ENCODE results near the gene ARHGAP15. TPM values are rescaled to one million over a fixed set of nuclear protein-coding genes. Genes with fewer than 3 reads are reported as not detected.

ARHGAP15 gene
- total RNA-seq, 1 donor from 2014 or later: not detected

- no peak for TF ChIP-seq CTCF (IDR thresholded peaks at IDR 0.05; ENCODE audit: insufficient read depth, low read length, poor library complexity, severe bottlenecking)
- Histone ChIP-seq H3K4me3 (ENCODE audit: low read depth, low read length) (no peak overlapping the region), H3K36me3 (ENCODE audit: control insufficient read depth, insufficient read depth, low read length) (no peaks in the 10 kb centered on the region), H3K27me3 (ENCODE audit: control insufficient read depth, insufficient read depth, low read length) (no peaks in the 10 kb centered on the region)
- no peak for DNase-seq (ENCODE audit: low read depth)
Observed at GRCh38 chr2:143158098-143158497, 28.9 kb downstream of the ARHGAP15 start.

GRCh38 chr2:143158551-143159485, 29.6 kb downstream of the ARHGAP15 start:
- Histone ChIP-seq H3K4me3 (ENCODE audit: low read depth, low read length) (no peak overlapping the region), H3K36me3 (ENCODE audit: control insufficient read depth, insufficient read depth, low read length) (no peaks in the 10 kb centered on the region), H3K27me3 (ENCODE audit: control insufficient read depth, insufficient read depth, low read length) (no peaks in the 10 kb centered on the region)
- DNase-seq (ENCODE audit: low read depth): no peak
- no peak for TF ChIP-seq CTCF (IDR thresholded peaks at IDR 0.05; ENCODE audit: insufficient read depth, low read length, poor library complexity, severe bottlenecking)

- H3K27me3 ChIP-seq (ENCODE audit: control insufficient read depth, insufficient read depth, low read length): no peaks in the 10 kb centered on the region
- H3K36me3 ChIP-seq (ENCODE audit: control insufficient read depth, insufficient read depth, low read length): no peaks in the 10 kb centered on the region
- no peak for DNase-seq (ENCODE audit: low read depth)
- TF ChIP-seq CTCF (IDR thresholded peaks at IDR 0.05; ENCODE audit: insufficient read depth, low read length, poor library complexity, severe bottlenecking): no peak
- H3K4me3 ChIP-seq (ENCODE audit: low read depth, low read length): no peak overlapping the region
Observed at GRCh38 chr2:143159486-143159840, 30.2 kb downstream of the ARHGAP15 start.

GRCh38 chr2:143160732-143161707, 31.8 kb downstream of the ARHGAP15 start:
- no peak overlapping the region for H3K4me3 ChIP-seq (ENCODE audit: low read depth, low read length)
- no peak for TF ChIP-seq CTCF (IDR thresholded peaks at IDR 0.05; ENCODE audit: insufficient read depth, low read length, poor library complexity, severe bottlenecking)
- no peak for DNase-seq (ENCODE audit: low read depth)
- H3K27me3 ChIP-seq (ENCODE audit: control insufficient read depth, insufficient read depth, low read length): no peaks in the 10 kb centered on the region
- no peaks in the 10 kb centered on the region for H3K36me3 ChIP-seq (ENCODE audit: control insufficient read depth, insufficient read depth, low read length)

GRCh38 chr2:143162123-143162837, 33.1 kb downstream of the ARHGAP15 start:
- no peaks in the 10 kb centered on the region for H3K27me3 ChIP-seq (ENCODE audit: control insufficient read depth, insufficient read depth, low read length)
- peak; percentile 80 for TF ChIP-seq CTCF (IDR thresholded peaks at IDR 0.05; ENCODE audit: insufficient read depth, low read length, poor library complexity, severe bottlenecking)
- peak; percentile 21 for DNase-seq (ENCODE audit: low read depth)
- no peak overlapping the region for H3K4me3 ChIP-seq (ENCODE audit: low read depth, low read length)
- no peaks in the 10 kb centered on the region for H3K36me3 ChIP-seq (ENCODE audit: control insufficient read depth, insufficient read depth, low read length)

All from kidney epithelial cell (primary cell).